Stimulated activated CD4-positive, alpha-beta T cell treated with anti-CD3 and anti-CD28 coated beads, Interleukin-1b, Interleukin-23, amount 100 ng/mL, for 24 hours (primary cell): ENCODE results near the gene LRRTM4.

Experiments
- DNase-seq, 4 experiments: peaks; one replicate each; pipeline ENCODE4 v3.0.0-alpha.2; 2020; ENCODE audit warnings: low read depth in 4 of 4, low spot score in 1 of 4

LRRTM4 gene

DNA sequence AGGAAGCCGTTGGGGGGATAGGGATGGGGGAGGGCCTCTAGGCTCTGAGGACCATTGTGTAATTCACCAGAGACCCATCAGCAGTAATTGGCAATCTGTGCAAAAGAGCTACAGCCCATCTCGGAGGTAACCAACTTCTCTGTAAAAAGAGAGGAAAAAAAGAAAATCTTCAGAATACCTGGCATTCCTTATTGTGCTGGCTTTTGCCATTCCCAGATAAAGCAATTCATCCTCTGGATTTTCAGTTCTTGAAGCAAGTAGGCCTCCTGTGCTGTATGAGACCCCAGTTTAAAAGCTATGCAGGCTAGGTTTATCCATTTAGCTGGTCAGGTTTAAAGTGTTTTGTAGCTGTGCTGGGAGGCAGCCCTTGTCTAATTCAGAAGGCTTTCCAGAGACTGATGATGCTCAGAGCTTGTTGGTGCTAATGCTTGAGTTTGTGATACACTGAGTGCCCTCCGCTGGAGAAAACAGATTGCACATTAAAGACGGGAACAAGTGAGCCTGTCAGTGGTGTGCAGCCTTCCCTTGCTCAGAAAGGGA, at the start of gene LRRTM4:
LRRTM4 (minus strand) TSS at position 446 of the 540 bp plus-strand sequence.
- no peak for DNase-seq

DNA sequence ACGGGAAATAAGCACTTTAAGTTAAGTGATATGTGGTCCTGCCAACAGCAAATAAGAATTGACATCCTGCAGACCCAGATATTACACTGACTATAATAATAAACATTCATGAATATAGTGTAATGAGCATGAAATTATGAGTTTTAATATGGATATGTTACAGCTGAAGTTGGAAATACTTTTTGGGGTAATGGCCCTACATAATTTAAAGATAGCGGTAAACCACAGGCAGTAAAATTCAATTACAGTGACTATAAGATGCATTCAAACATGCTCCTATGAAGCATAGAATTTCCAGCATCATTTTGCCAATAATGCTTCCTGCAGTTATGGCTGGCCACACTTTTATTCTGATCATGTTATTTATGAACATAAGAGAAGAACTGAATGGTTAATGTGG, 49.4 kb upstream of the LRRTM4 start:
- no peak for DNase-seq

DNA sequence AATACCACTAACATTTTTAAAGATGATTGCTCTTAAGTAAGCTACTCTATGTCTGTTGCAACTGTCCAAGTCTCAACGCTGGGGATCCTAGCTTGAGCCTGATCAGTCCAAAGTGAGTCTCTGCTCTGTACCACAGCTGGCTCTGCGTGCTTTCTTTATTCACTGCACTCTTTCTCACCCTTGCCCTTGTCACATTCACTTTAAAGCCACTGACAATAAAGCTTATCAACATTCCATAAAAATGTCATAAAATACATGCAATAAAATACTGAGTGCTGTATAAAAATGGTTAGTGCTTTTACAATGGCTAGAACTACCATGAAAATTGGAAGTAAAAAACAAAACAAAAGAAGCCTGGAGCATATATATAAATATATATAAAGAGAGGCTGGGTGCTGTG, 45.5 kb upstream of the LRRTM4 start:
- no peak for DNase-seq

DNA sequence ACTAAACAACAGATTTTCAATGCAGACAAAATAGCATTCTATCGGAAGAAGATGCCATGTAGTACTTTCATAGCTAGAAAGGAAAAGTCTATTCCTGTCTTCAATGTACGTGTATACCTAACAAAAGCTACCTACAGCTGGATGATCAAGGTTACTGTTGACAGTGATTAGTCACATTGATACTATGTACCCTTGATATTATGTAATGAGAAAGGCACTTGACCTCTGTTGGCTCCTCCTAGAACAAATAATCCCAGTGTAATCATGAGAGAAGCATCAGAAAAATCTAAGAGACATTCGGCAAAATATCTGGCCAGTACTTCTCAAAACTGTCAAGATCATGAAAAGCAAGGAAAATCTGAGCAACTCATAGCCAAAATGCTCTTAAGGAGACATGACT, 44.4 kb upstream of the LRRTM4 start:
- DNase-seq: no peak

DNA sequence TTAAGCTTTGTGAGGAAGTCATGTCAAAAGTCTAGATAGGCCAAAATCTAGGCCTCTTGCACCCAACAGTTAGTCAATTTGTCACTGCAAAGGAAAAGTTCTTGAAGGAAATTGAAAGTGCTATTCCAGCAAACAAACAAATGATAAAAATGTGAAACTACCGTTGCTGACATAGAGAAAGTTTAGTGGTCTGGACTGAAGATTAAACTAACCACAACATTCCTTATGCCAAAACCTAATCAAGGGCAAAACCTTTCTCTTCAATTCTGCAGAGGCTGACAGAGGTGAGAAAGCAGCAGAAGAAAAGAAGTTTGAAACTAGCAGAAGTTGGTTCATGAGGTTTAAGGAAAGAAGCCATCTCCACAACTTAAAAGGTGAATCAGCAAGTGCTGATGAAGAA, 44.0 kb upstream of the LRRTM4 start:
- no peak for DNase-seq

DNA sequence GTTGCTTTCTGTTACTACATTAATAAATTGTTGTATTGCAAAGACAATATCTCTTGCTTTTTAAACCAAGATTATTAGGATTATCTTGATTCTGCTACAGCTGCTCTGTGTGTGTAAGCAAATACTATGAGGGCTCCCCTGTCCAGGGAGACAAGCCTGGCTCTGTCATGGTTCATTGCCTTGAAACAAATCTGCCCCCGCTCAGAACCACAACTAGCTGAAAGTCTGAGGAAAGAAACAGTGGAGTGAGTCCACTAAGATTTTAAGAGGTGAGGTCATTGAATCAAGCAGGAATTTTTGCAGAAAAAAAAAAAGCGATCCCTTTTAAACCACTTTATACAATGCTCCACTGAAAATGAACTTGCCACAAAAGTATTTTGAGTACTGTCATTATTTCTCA, 30.8 kb upstream of the LRRTM4 start:
- no peak for DNase-seq

DNA sequence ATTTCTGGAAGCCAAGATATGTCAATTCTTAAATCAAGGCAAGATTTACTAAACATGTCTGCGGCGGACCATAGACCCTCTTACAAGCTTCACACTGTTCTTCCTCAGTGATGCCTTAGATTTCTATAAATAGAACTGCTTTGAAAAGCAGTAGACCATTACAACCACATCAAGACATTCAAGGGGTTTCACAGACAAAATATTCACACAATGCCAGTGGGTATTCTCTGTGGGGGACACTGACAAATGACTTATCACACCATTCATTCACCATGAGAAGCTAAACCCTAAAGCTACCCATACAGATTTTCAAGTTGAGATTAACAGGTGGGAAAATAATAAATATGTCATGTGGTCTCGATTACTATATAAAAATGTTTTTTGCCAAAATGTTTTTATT, 15.9 kb upstream of the LRRTM4 start:
- no peak for DNase-seq

DNA sequence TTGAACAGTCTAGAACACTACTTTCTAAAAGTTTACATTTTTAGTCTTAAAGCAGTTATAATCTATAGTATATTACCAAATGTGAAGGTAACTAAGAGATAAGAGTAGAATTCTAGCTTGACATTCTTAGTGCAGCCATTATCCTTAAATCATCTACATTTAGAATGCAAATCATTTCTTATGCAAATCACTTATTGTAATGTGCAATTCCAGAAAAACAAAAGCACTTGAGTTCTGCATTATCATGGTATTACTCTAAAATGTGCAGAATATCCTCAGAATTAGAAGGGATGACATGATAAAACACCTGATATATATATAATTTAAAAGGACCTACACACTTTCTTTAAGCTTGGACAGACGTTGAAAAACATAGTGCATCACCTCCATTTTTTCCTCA, 712 bp upstream of the LRRTM4 start:
- DNase-seq: no peak

DNA sequence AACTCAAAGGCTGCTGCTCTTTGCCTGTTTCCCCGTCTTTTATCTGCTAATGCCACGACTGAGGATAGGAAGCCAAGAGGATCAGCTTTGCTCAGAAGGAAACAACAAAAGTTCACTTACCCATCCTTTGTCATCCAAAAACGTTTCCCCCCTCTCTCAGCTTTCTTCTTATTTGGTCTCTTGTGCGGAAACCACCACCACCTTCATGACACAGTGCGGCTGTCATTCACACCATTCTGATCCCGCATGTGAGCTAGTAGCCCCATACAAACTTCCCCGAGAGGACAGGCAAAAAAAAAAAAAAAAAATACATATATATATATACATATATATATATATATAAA, 656 bp downstream of the LRRTM4 start:
- no peak for DNase-seq

DNA sequence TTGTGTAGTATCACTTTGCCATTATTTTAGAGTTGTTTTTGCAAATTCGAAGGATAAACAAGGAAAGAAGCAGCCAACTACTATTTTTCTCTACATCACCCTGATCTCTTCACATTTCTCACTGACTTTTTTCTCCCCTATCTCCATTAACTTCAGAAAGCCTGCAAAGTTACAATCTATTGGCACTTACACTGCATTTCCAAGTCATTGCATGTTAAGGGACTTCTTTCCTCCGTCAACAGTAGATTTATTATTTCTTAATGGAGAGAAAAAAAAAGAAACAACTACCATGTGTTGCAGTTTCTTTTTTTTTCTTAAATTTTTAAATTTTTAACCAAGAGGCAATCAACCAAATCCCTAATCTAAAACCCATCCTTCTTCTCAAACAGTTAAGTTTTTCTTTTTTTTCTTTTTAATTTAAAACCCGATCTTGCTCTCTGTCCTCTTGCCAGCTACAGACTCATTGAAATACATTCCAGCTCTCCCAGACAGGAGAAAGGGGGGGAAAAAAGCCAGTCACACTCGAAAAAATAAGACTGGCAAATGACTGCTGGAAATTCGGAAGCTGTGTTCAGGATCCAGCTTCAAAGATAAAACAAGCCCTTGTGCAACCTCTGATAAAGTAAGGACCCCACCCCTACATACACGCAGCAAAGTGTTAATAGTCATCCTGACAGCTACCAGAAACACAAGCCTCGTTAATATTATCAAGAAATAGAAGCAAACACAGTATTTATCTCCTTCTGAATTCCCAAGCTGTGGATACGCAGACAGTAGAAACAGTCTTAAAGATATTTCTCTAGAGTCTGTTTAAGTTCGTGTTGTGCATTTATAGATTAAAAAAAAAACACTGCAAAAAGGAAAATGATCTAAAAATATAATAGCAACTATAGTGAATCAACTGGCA, 1.3 kb downstream of the LRRTM4 start:
- DNase-seq: no peak

DNA sequence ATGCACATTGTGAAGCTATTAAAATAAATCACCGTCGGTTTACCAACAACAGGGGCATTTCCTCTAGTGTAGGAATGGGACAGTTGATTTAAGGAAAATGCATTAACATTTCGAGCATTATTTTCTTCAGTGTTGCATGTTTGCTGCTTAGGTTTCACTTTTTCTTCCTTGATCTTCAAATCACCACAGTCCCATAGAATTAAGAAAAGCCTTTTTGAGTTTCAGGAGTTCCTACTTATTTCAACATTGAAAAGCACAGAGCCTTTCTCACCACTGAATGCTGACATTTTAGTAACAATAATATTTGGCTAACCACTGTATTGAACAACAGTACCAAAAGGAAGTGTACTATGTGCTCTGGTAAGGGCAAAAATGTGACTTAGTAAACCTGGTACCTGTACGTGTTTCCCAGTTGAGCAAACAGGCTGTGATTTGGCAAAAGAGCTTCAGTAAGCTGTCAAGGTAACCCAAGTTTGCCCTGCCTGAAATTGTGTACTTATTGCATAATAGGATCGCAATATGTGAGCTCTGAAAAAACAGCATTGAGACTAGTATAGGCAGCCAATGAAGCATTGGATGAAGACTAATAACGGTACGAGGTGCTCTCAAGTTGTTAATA, 2.2 kb downstream of the LRRTM4 start:
- no peak for DNase-seq

DNA sequence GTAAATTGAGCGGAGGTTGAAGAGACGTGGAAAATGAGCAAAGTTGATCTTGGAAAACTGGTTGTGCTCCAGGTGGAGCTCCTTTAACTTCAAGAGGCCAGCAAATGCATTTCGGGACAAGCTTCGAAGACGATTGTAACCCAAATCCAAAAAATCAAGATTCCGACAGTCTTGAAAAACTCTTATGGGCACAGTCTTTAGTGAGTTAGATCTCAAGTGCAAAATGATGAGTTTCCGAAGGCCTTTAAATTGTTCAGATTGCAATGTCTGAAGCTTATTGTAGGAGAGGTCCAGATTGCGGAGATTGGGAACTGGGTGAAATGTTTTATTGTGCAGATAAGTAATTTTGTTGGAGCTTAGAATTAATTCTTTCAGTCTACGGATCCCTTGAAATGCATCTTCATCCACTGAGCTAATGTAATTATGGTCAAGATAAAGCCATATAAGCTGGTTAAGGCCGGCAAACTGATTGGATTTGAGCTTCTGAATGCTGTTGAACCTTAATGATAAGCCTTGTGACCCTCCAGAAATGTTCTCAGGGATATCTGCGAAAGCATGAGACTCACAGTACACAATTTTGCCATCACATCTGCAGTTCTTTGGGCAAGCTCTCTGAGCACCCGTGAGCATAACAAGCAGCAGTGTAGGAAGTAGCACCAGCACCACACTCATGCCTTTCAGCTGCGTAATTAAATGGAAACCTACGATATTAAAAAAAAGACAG, 2.9 kb downstream of the LRRTM4 start:
- DNase-seq: no peak

DNA sequence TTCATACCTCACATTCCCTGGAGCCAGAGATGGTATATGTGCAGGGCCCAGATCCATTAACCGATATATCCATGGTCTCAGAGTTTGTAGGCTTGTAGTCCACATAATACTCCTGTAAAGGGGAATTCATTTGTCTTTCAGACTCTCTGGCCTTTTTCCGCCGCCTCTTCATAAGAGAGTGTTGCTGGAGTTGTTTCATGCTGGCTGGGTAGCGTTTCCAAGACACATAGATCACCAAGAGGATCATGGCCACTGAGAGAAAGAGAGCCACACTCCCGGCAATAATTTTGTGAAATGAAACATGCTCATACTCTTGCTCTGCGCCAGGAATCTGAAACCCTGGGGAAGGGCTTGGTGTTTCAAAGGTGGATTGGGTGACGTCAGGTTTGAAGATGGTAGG, 3.9 kb downstream of the LRRTM4 start:
- DNase-seq: no peak

DNA sequence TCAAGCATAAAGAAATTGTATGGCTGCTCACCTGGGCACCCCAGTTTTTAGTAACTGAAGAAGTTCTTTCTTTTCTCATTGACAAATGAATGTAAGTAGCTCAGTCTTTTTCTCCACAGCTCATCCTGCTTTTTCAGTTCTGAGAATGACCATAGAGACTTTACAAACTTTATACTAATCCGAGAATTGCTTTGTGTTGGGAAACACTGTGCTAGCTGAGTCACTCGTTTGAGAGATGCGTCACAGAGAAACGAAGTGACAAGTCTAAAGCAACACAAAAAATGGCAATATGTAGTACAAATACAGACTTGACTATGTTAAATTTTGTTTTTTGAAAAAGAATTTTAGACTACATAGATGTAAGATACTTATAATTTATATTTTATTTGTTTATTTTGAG, 9.0 kb downstream of the LRRTM4 start:
- no peak for DNase-seq

DNA sequence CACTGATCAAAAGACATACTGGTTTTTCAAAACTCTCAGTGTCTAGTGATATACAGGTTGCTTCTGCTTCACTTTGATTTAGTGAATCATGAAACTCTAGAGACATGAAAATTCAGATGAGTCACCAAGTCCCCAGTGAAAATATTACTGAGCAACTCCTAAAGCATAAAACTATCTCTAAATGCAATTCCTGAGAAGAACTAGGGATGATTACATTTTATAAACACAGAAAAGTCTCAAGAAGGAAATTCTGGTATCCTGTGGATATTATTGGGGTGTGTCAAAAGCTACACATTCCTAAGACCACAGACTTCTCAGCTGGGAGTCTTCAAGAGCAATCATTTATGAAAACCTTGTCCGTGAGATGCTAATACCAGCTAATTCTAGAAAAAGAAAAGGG, 9.7 kb downstream of the LRRTM4 start:
- no peak for DNase-seq

DNA sequence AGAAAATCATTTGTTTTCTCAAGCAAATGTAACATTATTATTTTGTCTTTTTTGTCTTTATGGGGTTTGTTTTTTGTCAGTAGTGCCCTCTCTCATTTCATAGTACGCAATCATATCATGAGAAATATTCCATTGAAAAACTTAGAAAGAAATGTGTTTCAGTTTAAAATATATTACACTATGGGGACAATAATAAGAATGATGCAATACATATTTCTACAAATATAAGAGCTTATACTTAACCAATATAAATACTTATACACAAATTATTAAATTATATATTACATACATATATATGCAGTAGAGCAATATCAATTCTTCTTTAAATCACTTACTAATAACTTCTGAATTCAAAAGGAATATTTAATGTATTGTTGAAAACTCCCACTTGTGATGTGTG, 13.7 kb downstream of the LRRTM4 start:
- DNase-seq: no peak

DNA sequence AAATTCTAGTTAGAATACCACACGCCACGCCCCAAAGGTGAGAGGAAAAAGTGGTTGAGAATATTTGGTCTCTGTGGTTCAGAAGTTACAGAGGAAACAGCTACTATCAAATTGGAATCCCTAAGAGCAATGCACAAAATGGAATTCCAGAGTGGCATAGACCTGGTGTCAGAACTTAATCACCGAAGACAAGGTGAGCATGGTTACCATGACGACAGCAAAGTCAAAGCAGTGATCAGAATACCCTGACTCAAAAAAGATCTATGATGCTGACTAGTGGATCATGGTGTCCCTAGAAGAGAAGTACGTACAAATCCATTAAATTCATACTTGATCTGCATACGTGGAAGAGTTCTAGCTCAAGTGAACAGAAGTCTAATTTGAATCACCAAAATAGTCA, 14.5 kb downstream of the LRRTM4 start:
- no peak for DNase-seq

DNA sequence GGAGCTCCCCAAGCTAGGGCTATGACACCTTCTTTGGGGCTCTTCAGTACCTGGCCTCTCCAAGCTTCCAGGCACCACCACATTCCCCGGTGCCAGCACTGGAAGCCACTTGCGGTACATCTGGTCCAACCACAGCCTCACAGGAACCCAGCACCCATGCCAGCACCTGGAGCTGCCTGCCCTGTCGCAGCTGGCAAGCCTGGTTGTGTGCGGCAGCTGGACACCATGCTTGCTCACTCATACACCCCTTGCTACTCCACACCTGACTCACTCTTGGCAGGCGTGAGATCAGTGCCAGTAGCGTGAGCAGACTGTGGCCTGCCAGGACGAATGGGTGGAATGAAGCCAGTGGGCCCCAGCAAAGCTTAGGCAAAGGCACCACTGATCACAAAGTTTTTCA, 34.0 kb downstream of the LRRTM4 start:
- no peak for DNase-seq

DNA sequence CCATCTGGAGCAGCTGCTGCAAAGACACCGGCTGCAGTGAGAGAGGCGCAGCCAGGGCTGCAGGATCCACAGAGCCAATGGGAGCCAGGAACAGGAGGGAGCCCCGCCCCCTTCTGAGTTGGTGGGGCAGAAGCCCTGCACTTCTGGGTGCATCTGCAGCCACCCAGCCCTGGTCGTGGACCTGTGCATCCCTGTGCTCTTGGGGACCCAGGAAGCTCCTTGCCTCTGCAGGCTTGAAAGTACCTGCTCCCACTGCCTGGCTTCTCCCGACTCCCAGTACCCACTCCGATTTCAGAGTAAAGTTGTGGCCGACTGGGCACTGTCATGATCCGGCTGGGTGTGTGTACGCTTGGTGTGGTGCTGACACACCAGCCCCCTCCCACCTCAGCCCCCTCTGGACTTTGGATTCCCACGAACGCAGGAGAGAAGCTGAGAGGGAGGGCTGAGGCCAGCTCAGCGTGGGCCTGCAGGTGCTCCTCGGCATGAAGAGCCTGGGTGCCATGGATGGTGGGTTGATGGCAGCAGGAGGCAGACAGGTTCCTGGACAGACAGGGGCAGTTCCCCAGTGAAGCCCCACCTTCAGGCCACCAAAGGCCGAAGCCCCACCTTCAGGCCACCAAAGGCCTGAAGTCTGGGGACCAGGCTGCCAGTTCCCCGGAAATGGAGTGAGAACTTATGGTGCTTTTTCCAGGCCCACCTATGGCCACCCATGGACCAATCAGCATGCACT, 34.9 kb downstream of the LRRTM4 start:
- no peak for DNase-seq

DNA sequence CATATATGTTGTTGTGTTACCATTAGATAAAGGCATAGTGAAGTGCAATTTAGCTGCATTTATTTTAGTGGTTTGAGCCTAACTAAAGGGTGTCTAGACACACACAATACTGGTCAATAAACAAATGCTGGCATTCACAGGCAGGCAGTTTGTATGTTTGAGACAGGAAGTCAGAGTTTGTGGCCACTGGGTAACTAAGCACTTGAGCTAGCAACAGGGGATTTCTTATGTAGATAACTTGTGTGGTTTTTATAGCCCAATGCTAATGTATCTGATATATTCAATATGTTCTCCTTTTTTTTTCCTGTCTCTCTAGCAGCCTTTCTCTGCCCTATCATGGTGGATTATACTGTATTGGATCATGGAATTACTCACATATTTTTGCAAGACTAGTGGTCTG, 38.1 kb downstream of the LRRTM4 start:
- DNase-seq: no peak

DNA sequence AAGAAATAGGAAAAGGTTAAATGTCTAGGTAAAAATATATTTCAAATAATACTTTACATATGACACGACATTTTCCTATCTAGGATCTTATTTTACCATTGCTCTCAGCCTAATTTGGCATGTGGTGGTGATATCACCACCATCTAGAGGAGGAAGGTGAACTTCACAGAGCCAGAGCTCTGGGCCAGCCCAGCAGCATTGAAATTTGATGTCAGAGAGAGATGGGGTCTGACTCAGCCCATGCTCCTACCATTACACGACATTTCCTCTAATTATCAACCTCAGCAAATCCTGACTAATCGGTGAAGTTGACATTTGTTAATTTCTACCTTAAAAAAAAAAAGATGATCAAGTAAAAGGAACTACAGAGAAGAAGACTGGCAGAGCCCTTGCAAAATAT, 42.3 kb downstream of the LRRTM4 start:
- no peak for DNase-seq
